Measurements from ENCODE around the gene TLDC2. TPM values are rescaled to one million over a fixed set of nuclear protein-coding genes. Genes with fewer than 3 reads are reported as not detected.

Gene TLDC2
- total RNA-seq, 2 donors from 2014 or later, result 0.18 to 0.24 TPM

DNA sequence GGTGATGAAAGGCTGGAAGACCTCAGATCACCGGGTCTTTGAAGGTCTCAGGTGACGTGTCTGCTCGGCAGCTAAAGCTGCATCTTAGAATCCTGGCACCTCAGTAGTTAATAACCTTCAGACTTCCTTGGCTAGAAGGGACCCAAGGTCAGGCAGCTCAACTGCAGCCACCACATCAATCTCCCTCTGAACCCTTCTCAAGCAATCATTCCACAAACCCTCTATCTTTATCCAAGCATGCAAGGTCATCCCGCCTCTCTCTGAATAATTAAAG lies 16.7 kb upstream of the TLDC2 start:
- H3K4me1 Mint-ChIP-seq, result peaks cover 49% of the 10 kb centered on the region
- no peak for DNase-seq
- Histone ChIP-seq H3K36me3 (ENCODE audit: control insufficient read depth, insufficient read depth, low read length) (peaks cover 20% of the 10 kb centered on the region), H3K9me3 (ENCODE audit: control insufficient read depth, low read length) (no peaks in the 10 kb centered on the region), H3K9ac (ENCODE audit: extremely low read depth, low read length, poor library complexity, severe bottlenecking) (no peak overlapping the region), H3K27ac (ENCODE audit: low read depth, low read length) (no peak overlapping the region), H3K4me1 (ENCODE audit: control insufficient read depth, insufficient read depth, low read length) (peaks cover 21% of the 10 kb centered on the region), H3K4me3 (ENCODE audit: low read length) (no peak overlapping the region), H3K27me3 (ENCODE audit: control insufficient read depth, insufficient read depth, low read length, poor library complexity, severe bottlenecking) (no peaks in the 10 kb centered on the region)
- H3K9me3 Mint-ChIP-seq, result no peaks in the 10 kb centered on the region
- no peak overlapping the region for H3K4me3 Mint-ChIP-seq
- WGBS, 2 experiments (ENCODE audit: insufficient coverage in 1 of 2, insufficient read length in 1 of 2), result 96 to 100% methylated on average over 4 of the region's 4 CpGs
- no peaks in the 10 kb centered on the region for H3K27me3 Mint-ChIP-seq (ENCODE audit: insufficient read depth)
- H3K27ac Mint-ChIP-seq, result no peak overlapping the region
- no peak for TF ChIP-seq CTCF (conservative IDR thresholded peaks at IDR 0.05)
- H3K36me3 Mint-ChIP-seq (ENCODE audit: low read depth), result peaks cover 7% of the 10 kb centered on the region

DNA sequence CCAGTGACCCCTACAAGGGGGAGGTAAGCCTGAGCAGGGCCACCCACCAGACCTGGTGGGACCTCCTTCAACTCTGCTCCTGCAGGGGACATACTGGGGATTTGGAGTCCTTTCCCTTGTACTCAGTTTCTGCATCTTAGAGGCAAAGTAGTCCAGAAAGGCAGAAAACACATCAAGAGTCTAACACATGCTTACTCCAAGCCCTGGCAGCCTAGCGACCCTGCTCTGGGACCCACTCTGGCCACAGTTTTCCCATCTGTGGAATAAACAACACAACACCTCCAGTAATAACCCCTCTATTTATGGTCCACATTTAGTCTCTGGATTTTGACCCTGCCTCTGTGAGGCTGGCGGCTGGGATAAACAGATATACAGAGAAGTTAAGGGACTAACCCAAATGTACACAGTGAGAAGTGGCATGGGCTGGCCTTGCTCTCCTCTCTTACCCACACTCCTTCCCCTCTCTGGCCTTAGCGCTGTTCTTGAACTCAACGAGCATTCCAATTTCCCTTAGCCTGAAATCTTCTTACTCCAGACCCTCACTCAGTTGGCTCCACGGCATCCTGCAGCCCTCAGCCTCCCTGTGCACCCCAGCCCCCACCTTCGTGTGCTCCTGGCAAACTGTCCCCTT lies 16.1 kb upstream of the TLDC2 start:
- no peaks in the 10 kb centered on the region for H3K27me3 ChIP-seq (ENCODE audit: control insufficient read depth, insufficient read depth, low read length, poor library complexity, severe bottlenecking)
- Mint-ChIP-seq H3K9me3 (no peaks in the 10 kb centered on the region), H3K4me1 (peaks cover 46% of the 10 kb centered on the region), H3K4me3 (no peak overlapping the region), H3K27ac (no peak overlapping the region), H3K27me3 (ENCODE audit: insufficient read depth) (no peaks in the 10 kb centered on the region), H3K36me3 (ENCODE audit: low read depth) (peaks cover 7% of the 10 kb centered on the region)
- 89 to 100% methylated on average over 1 to 6 of the region's 6 CpGs for WGBS, 2 experiments (ENCODE audit: insufficient coverage in 1 of 2, insufficient read length in 1 of 2)
- TF ChIP-seq CTCF (conservative IDR thresholded peaks at IDR 0.05), result no peak
- DNase-seq, result no peak
- peaks cover 20% of the 10 kb centered on the region for H3K36me3 ChIP-seq (ENCODE audit: control insufficient read depth, insufficient read depth, low read length)
- H3K9ac ChIP-seq (ENCODE audit: extremely low read depth, low read length, poor library complexity, severe bottlenecking), result no peak overlapping the region
- peaks cover 17% of the 10 kb centered on the region for H3K4me1 ChIP-seq (ENCODE audit: control insufficient read depth, insufficient read depth, low read length)
- no peaks in the 10 kb centered on the region for H3K9me3 ChIP-seq (ENCODE audit: control insufficient read depth, low read length)
- no peak overlapping the region for H3K4me3 ChIP-seq (ENCODE audit: low read length)
- no peak overlapping the region for H3K27ac ChIP-seq (ENCODE audit: low read depth, low read length)

GRCh38 chr20:36860339-36860738 lies 15.6 kb upstream of the TLDC2 start:
- H3K36me3 Mint-ChIP-seq (ENCODE audit: low read depth), result peaks cover 7% of the 10 kb centered on the region
- Histone ChIP-seq H3K9me3 (ENCODE audit: control insufficient read depth, low read length) (no peaks in the 10 kb centered on the region), H3K27me3 (ENCODE audit: control insufficient read depth, insufficient read depth, low read length, poor library complexity, severe bottlenecking) (no peaks in the 10 kb centered on the region), H3K27ac (ENCODE audit: low read depth, low read length) (no peak overlapping the region), H3K4me3 (ENCODE audit: low read length) (no peak overlapping the region), H3K36me3 (ENCODE audit: control insufficient read depth, insufficient read depth, low read length) (peaks cover 20% of the 10 kb centered on the region), H3K4me1 (ENCODE audit: control insufficient read depth, insufficient read depth, low read length) (peaks cover 15% of the 10 kb centered on the region), H3K9ac (ENCODE audit: extremely low read depth, low read length, poor library complexity, severe bottlenecking) (no peak overlapping the region)
- no peak overlapping the region for H3K4me3 Mint-ChIP-seq
- TF ChIP-seq CTCF (conservative IDR thresholded peaks at IDR 0.05), result no peak
- WGBS, 2 experiments (ENCODE audit: insufficient coverage in 1 of 2, insufficient read length in 1 of 2), result 89 to 91% methylated on average over 3 to 5 of the region's 5 CpGs
- peaks cover 47% of the 10 kb centered on the region for H3K4me1 Mint-ChIP-seq
- no peaks in the 10 kb centered on the region for H3K9me3 Mint-ChIP-seq
- no peaks in the 10 kb centered on the region for H3K27me3 Mint-ChIP-seq (ENCODE audit: insufficient read depth)
- no peak for DNase-seq
- no peak overlapping the region for H3K27ac Mint-ChIP-seq
